Middle frontal gyrus (tissue), 1 donor: Measurements from ENCODE around the gene MPST.

Experiments used
- DNase-seq: peaks from one replicate; pipeline ENCODE4 v3.0.0-alpha.2; 2015; ENCODE audit warnings: low spot score; ENCODE audit errors: extremely low spot score

MPST gene

DNA sequence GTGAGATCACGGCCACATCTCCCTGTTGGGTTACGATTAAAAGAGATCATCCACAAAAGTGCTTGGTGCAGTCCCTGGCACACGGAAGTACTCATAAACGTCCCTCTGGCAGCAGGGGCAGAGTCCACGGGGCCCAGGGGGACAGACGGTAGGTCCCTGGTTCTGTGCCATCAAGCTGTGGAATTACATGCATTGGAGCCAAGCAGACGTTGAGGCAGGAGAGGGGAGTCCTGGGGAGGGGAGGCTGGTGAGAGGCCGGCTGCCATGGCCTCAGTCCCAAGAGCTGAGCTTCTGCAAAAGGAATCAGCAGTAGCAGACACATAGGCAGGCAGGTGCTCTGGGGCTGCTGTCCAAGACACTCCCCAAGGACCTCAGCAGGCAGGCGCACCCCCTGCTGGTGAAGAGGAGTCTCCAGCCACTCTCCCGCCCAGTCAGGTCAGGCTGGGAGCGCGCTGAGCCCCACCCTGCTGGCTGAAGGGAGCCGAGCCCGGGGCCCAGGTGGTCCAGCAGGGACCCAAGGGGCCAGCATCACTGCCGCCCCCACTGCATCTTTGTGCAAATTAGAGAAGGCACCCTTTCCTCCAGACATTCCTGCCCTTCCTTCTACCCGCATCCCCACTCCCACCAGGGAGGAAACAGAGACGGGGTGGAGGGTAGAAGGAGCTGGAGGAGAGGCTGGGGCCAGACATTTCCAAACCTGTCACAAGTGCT is 24.4 kb downstream of the MPST start:
- DNase-seq, result no peak

DNA sequence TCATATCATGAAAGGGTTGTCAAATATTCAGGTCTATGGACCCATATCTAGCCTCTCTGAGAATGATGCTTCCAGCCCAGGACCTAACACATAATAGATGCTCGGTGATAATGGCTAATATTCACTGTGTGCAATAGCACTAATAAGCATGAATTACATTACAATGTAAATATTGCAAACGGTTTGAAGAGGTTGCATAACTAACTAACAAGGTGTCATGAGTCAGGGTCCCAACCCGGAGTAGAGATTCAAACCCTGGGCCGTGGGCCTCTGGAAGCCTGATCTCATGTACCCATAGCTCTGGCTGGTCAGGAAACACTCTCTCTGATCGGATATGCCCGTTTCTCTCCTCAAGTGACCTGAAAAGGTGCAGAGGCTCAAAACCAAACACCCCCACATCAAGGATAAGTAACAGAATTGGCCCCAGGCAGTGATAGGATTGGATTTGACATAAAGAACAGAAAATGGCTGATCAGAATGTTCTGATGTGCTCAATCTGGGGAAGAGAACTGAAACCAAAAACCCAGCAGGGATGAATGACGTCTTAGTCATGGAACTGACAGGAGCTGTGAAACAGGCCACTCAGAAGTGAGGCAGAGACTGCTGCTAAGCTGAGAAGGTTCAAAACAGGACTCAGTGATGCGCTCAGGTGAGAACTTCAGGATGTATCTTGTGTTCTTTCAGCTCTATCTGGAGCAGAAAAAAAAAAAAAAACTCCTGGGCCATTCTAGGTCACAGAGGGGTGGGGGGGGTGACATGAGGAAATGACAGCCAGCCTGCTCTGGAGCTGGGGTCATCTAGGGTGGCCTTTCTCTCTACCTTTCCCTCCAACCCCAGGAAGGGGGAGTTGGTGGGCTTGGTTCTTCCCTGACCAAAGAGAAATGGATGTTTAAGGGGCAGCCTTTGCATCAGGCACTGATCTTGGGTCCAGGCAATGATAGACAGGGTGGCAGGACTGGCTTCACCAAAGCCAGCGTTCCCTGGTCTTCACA is 25.4 kb downstream of the MPST start:
- no peak for DNase-seq

DNA sequence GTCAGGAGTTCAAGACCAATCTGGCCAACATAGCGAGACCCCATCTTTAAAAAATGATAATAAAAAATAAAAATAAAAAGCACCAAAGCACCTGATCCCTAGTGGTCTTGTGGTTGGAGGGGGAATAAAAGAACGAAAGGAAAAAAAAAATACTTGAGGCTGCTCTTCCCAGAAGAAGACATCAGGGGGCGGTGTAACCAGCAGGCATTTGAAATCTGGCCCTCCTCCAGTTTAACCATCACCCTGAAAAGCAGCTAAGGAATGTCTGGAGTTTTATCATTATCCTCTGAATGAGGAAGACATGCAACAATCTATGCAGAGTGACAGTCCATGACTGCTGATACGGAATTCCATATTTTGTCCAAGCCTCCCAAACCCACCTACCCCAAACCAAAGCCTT is 26.4 kb downstream of the MPST start:
- DNase-seq, result no peak

- no peak for DNase-seq
Measured at GRCh38 chr22:37046589-37046988, 27.0 kb downstream of the MPST start.

GRCh38 chr22:37047006-37047405 is 27.5 kb downstream of the MPST start:
- DNase-seq, result no peak

DNA sequence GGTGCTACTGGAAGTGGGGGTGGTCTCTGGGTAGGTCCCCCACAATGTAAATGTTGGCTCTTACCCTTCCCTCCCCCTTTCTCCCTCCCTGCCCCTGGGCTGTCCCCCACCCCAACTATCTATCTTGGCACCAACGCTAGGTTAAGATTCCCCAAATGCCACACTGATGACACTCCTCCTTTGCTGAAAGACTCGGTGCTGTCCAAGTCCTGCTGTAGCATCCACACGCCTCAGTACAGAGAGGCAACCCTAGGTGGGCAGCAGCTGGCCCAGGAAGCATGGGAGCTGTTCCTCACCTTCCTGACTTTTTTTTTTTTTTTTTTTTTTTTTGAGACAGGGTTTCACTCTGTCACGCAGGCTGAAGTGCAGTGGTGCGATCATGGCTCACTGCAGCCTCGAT is 28.6 kb downstream of the MPST start:
- no peak for DNase-seq

GRCh38 chr22:37049224-37049623 is 29.7 kb downstream of the MPST start:
- DNase-seq, result no peak

- DNase-seq, result no peak
Measured at GRCh38 chr22:37050913-37051312, 31.4 kb downstream of the MPST start.

GRCh38 chr22:37051391-37052385 is 32.1 kb downstream of the MPST start, which contains the start of gene KCTD17:
Gene KCTD17, plus strand, starts transcription at chr22:37051742. Its CDS starts 19 bp downstream, at chr22:37051761.
- DNase-seq, result peak; percentile 53

DNA sequence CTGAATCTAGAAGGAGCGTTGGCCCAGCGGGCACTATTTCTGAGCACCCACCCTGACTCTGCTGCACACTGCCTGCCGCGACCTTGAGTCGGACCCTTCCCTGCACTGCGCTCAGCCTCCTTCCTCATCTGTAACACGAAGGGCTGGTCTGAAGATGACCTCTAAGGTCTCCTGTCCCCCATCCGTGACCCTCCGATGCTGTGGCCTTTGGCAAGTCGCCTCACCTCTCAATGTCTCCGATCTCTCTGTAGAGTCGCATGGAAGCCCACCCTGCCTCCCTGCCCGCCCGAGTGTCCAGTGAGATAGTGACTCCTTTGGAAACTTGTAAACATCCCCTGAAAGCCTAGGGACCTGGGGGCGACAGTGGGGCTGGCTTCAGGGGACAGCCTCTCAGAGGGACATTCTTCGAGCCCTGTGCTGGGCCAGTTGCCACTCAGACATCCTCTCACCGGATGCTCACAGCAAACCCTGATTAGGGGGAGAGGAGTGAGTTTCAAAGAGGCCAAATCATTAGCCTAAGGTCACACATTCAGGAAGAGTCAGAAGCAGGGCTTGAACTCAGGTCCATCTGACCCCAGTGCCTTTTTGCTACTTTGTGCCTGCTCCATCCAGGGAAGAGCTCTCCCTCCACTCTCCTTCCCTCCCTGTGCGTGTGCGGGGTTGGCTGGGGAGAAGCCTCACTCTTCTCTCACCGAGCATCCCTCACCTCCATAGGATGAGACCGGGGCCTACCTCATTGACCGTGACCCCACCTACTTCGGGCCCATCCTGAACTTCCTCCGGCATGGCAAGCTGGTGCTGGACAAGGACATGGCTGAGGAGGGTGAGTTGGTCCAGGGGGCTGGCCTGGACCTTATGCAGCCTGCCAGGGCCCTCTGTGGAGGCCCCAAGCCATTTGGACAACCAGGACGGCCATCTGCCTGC is 33.1 kb downstream of the MPST start:
- no peak for DNase-seq

- DNase-seq, result no peak
Measured at GRCh38 chr22:37053310-37054055, 33.9 kb downstream of the MPST start.

DNA sequence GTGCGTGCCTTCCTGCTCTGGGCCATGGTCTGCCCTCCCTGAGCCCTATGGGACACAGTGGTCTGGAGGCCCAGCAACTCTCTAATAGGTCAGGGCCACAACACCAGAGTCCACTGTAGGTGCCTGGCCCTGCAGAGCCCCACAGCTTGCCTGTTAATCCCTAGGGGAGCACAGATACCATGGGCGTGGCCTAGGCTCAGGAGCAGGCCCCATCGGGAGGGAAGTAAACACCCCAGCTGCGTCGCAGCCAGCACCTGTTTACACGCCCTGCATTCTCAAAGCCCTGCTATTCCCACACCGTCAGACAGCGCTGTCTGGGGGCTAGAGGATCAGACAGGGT is 34.5 kb downstream of the MPST start:
- DNase-seq, result no peak

GRCh38 chr22:37054600-37055365 is 35.2 kb downstream of the MPST start:
- no peak for DNase-seq

- DNase-seq, result no peak
Measured at GRCh38 chr22:37056246-37056645, 36.7 kb downstream of the MPST start.

DNA sequence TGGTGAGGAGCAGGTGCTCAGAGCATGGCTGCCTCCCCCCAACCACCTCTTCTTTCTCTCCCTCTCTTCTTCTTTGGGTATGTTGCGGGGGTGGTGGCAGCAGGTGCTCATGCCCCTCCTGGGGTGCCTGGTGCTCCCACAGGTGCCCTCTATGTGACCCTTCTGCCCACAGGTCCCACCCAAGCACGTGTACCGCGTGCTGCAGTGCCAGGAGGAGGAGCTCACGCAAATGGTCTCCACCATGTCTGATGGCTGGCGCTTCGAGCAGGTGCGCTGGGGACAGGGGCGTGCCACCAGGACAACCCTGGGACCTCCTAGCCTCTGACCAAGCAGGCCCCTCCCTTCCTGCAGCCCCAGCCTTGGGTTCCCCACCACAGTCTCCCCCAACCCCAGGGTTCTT is 37.7 kb downstream of the MPST start:
- DNase-seq, result no peak

- no peak for DNase-seq
Measured at GRCh38 chr22:37057796-37058510, 38.4 kb downstream of the MPST start.

GRCh38 chr22:37058917-37059701 is 39.6 kb downstream of the MPST start:
- DNase-seq, result no peak
